Keratinocyte (primary cell): ENCODE results near the gene PAM16. TPM values are rescaled to one million over a fixed set of nuclear protein-coding genes. Genes with fewer than 3 reads are reported as not detected.

Source experiments
- DNase-seq: peaks from one replicate; pipeline ENCODE4 v3.0.0-alpha.2; 2011; ENCODE audit warnings: low read depth, missing footprints, low spot score
- FAIRE-seq: peaks from 2 replicates; lab custom pipeline; 2011; peaks lifted over from hg19 to GRCh38; lab: Jason Lieb, UNC
- H2AFZ ChIP-seq: 2 replicates; pipeline ENCODE4 v1.6.0; 2012; ENCODE audit warnings: low read length, control low read depth, inconsistent platforms; ENCODE audit not compliant: control insufficient read depth
- H3K27ac ChIP-seq: 2 replicates; pipeline ENCODE4 v1.5.1; 2011; ENCODE audit warnings: low read length; ENCODE audit not compliant: control insufficient read depth, insufficient read depth
- H3K27me3 ChIP-seq: 3 replicates; pipeline ENCODE4 v1.6.0; 2011; ENCODE audit warnings: low read length; ENCODE audit not compliant: control insufficient read depth, insufficient read depth; ENCODE audit errors: extremely low read depth
- H3K36me3 ChIP-seq, 2 experiments: 2 replicates in 1 of 2; 3 replicates in 1 of 2; pipeline ENCODE4 v1.5.1; 2011; ENCODE audit warnings: low read length in 2 of 2, mild to moderate bottlenecking in 1 of 2; ENCODE audit not compliant: control insufficient read depth in 2 of 2, insufficient read depth in 2 of 2; ENCODE audit errors: extremely low read depth in 1 of 2
- H3K4me1 ChIP-seq: 3 replicates; pipeline ENCODE4 v1.5.1; 2011; ENCODE audit warnings: low read length; ENCODE audit not compliant: control insufficient read depth, insufficient read depth; ENCODE audit errors: extremely low read depth
- H3K4me2 ChIP-seq: 3 replicates; pipeline ENCODE4 v1.6.0; 2011; ENCODE audit warnings: low read depth, low read length; ENCODE audit not compliant: control insufficient read depth, insufficient read depth; ENCODE audit errors: extremely low read depth
- H3K4me3 ChIP-seq, 3 experiments: fragments of 200-600 bp in 1 of 3; sonication (generic) in 1 of 3; 2 replicates in 2 of 3; 3 replicates in 1 of 3; pipeline ENCODE4 v1.5.1; 2011 to 2016; ENCODE audit warnings: low read length in 3 of 3, mild to moderate bottlenecking in 3 of 3, control low read depth in 2 of 3, inconsistent platforms in 1 of 3, low read depth in 1 of 3, mixed read lengths in 1 of 3, mixed run types in 1 of 3, moderate library complexity in 1 of 3; ENCODE audit not compliant: control insufficient read depth in 2 of 3, insufficient read depth in 2 of 3; ENCODE audit errors: extremely low read depth in 1 of 3
- H3K79me2 ChIP-seq: 2 replicates; pipeline ENCODE4 v1.6.0; 2012; ENCODE audit warnings: low read length; ENCODE audit not compliant: control insufficient read depth, insufficient read depth
- H3K9ac ChIP-seq: 3 replicates; pipeline ENCODE4 v1.6.0; 2011; ENCODE audit warnings: low read length; ENCODE audit not compliant: control insufficient read depth, insufficient read depth; ENCODE audit errors: extremely low read depth
- H3K9me1 ChIP-seq: 3 replicates; pipeline ENCODE4 v1.6.0; 2011; ENCODE audit warnings: low read length; ENCODE audit not compliant: control insufficient read depth, insufficient read depth; ENCODE audit errors: extremely low read depth
- H3K9me3 ChIP-seq: 2 replicates; pipeline ENCODE4 v1.5.1; 2012; ENCODE audit warnings: low read depth, low read length; ENCODE audit not compliant: control insufficient read depth
- H4K20me1 ChIP-seq: 3 replicates; pipeline ENCODE4 v1.6.0; 2011; ENCODE audit warnings: low read length; ENCODE audit not compliant: control insufficient read depth, insufficient read depth; ENCODE audit errors: extremely low read depth
- EZH2 ChIP-seq: IDR thresholded peaks from one replicate; pipeline ENCODE4 v1.6.1; 2012; ENCODE audit warnings: inconsistent platforms, mild to moderate bottlenecking, low read length, moderate library complexity
- dilution Hi-C: fragments of 300-500 bp; cut with MboI; formaldehyde crosslinking; loops from one replicate; pipeline ENCODE4 v1.7.0; 2020; ENCODE audit warnings: low sequenced_read_pairs; ENCODE audit not compliant: extremely low pct_ligation_motif_present
- polyA plus RNA-seq, 5 experiments: library from polyadenylated mRNA; depleted of rRNA in 3 of 5; stranded (reverse) in 3 of 5; stranded (forward) in 1 of 5; unstranded in 1 of 5; fragments of >200 nt; gene quantifications; 1 replicate in 1 of 5; 2 replicates in 3 of 5; 3 replicates in 1 of 5; pipeline versions ENCODE4 v1.2.1 to v1.2.3, GENCODE V29; 2011 to 2012; ENCODE audit warnings: missing spikeins in 2 of 5, low read depth in 1 of 5, low replicate concordance in 1 of 5
- TF ChIP-seq, protein P1 (sequence below), 3 experiments: IDR thresholded peaks in 1 of 3; conservative IDR thresholded peaks in 1 of 3; optimal IDR thresholded peaks in 1 of 3; 2 replicates in 2 of 3; 3 replicates in 1 of 3; pipeline versions ENCODE3 to v1.5.1; 2011; ENCODE audit warnings: low read length in 3 of 3, mild to moderate bottlenecking in 3 of 3, moderate library complexity in 2 of 3, control low read depth in 1 of 3, inconsistent platforms in 1 of 3; ENCODE audit not compliant: insufficient read depth in 2 of 3; ENCODE audit errors: extremely low read depth in 1 of 3

Gene PAM16
- polyA plus RNA-seq, 1 donor (not counting 4 experiments of a cell fraction or from before 2014, with no cell fraction given) = 32.7 TPM

GRCh38 chr16:4323071-4323844 is 27.9 kb downstream of the PAM16 start:
- no peak for FAIRE-seq
- H3K27me3 ChIP-seq = no peaks in the 10 kb centered on the region
- no peak overlapping the region for H3K4me3 ChIP-seq
- no peak for DNase-seq
- H3K27ac ChIP-seq = no peak overlapping the region
- no peaks in the 10 kb centered on the region for H3K9me1 ChIP-seq
- dilution Hi-C loops = no loop called here
- no peaks in the 10 kb centered on the region for H3K36me3 ChIP-seq
- no peak for TF ChIP-seq EZH2
- TF ChIP-seq, protein P1, sequence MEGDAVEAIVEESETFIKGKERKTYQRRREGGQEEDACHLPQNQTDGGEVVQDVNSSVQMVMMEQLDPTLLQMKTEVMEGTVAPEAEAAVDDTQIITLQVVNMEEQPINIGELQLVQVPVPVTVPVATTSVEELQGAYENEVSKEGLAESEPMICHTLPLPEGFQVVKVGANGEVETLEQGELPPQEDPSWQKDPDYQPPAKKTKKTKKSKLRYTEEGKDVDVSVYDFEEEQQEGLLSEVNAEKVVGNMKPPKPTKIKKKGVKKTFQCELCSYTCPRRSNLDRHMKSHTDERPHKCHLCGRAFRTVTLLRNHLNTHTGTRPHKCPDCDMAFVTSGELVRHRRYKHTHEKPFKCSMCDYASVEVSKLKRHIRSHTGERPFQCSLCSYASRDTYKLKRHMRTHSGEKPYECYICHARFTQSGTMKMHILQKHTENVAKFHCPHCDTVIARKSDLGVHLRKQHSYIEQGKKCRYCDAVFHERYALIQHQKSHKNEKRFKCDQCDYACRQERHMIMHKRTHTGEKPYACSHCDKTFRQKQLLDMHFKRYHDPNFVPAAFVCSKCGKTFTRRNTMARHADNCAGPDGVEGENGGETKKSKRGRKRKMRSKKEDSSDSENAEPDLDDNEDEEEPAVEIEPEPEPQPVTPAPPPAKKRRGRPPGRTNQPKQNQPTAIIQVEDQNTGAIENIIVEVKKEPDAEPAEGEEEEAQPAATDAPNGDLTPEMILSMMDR (optimal IDR thresholded peaks at IDR 0.05 in 1 of 3, IDR thresholded peaks at IDR 0.05 in 1 of 3, conservative IDR thresholded peaks at IDR 0.05 in 1 of 3; ENCODE audit: extremely low read depth in 1 of 3, insufficient read depth in 2 of 3, low read length in 3 of 3) = no peak
- H3K9me3 ChIP-seq = no peaks in the 10 kb centered on the region
- peak overlapping the region; percentile 37 for H3K4me2 ChIP-seq
- H3K79me2 ChIP-seq = peaks cover 64% of the 10 kb centered on the region
- H3K4me1 ChIP-seq = peaks cover 33% of the 10 kb centered on the region
- H4K20me1 ChIP-seq = peaks cover 12% of the 10 kb centered on the region
- H2AFZ ChIP-seq = no peak overlapping the region
- H3K9ac ChIP-seq = peak overlapping the region; percentile 42

GRCh38 chr16:4322121-4323052 is 28.7 kb downstream of the PAM16 start:
- no peaks in the 10 kb centered on the region for H3K36me3 ChIP-seq
- H3K9ac ChIP-seq = no peak overlapping the region
- H3K9me3 ChIP-seq = no peaks in the 10 kb centered on the region
- dilution Hi-C loops = no loop called here
- peaks cover 72% of the 10 kb centered on the region for H3K79me2 ChIP-seq
- no peak for FAIRE-seq
- no peaks in the 10 kb centered on the region for H3K27me3 ChIP-seq
- H2AFZ ChIP-seq = no peak overlapping the region
- no peak overlapping the region for H3K27ac ChIP-seq
- H4K20me1 ChIP-seq = peaks cover 12% of the 10 kb centered on the region
- no peak for DNase-seq
- H3K4me1 ChIP-seq = peaks cover 33% of the 10 kb centered on the region
- H3K4me2 ChIP-seq = no peak overlapping the region
- TF ChIP-seq EZH2 = no peak
- TF ChIP-seq, protein P1 (optimal IDR thresholded peaks at IDR 0.05 in 1 of 3, IDR thresholded peaks at IDR 0.05 in 1 of 3, conservative IDR thresholded peaks at IDR 0.05 in 1 of 3; ENCODE audit: extremely low read depth in 1 of 3, insufficient read depth in 2 of 3, low read length in 3 of 3) = no peak
- no peak overlapping the region for H3K4me3 ChIP-seq
- peaks cover 2% of the 10 kb centered on the region for H3K9me1 ChIP-seq
